HL-60/S4 treated with phorbol 12-myristate 13-acetate at 8.2 ng/mL for 4 days and 3 days (cell line): ENCODE measurements around the gene BCDIN3D.
"Not testable (repeated sequence)": the region's sequence is repeated elsewhere in the genome, so short reads cannot be mapped to it uniquely, and the experiment has no call there.

Experiments used
- in situ Hi-C: fragments of 300-500 bp; cut with MboI; formaldehyde crosslinking; loops from 2 replicates; pipeline ENCODE4 v1.15.0; 2022; ENCODE audit warnings: low sequenced_read_pairs

BCDIN3D gene

GRCh38 chr12:49863946-49864797, 21.3 kb upstream of the BCDIN3D start:
- in situ Hi-C loops: no loop called here

GRCh38 chr12:49860921-49861320, 18.0 kb upstream of the BCDIN3D start:
- in situ Hi-C loops: not testable (repeated sequence)

- in situ Hi-C loops: not testable (repeated sequence)
These were observed 13.0 kb upstream of the BCDIN3D start for GRCh38 chr12:49855890-49856289.

GRCh38 chr12:49854976-49855375, 12.1 kb upstream of the BCDIN3D start:
- in situ Hi-C loops: no loop called here

GRCh38 chr12:49853671-49854070, 10.8 kb upstream of the BCDIN3D start:
- in situ Hi-C loops: no loop called here

- in situ Hi-C loops: no loop called here
These were observed 4.3 kb upstream of the BCDIN3D start for GRCh38 chr12:49847161-49847560.

GRCh38 chr12:49846032-49846431, 3.1 kb upstream of the BCDIN3D start:
- in situ Hi-C loops: no loop called here

GRCh38 chr12:49843876-49844437, 1.1 kb upstream of the BCDIN3D start:
- in situ Hi-C loops: no loop called here

- in situ Hi-C loops: no loop called here
These were observed 505 bp upstream of the BCDIN3D start for GRCh38 chr12:49843411-49843810.

- in situ Hi-C loops: loop anchor here (5.0 kb wide), 1 partner anchor 57 kb away; no protein-coding TSS in a partner anchor
These were observed 3.8 kb downstream of the BCDIN3D start for GRCh38 chr12:49838973-49839633.

- in situ Hi-C loops: no loop called here
These were observed 10.0 kb downstream of the BCDIN3D start for GRCh38 chr12:49832836-49833421.

- in situ Hi-C loops: no loop called here
These were observed 11.2 kb downstream of the BCDIN3D start for GRCh38 chr12:49831717-49832116.

GRCh38 chr12:49828133-49829091, 14.5 kb downstream of the BCDIN3D start, which contains the start of gene NCKAP5L:
TSS of gene NCKAP5L (minus strand) at chr12:49828413. CDS start at chr12:49804044, 24,369 bp downstream.
- in situ Hi-C loops: no loop called here

- in situ Hi-C loops: no loop called here
These were observed 15.4 kb downstream of the BCDIN3D start for GRCh38 chr12:49827401-49828099.

GRCh38 chr12:49827051-49827400, 15.9 kb downstream of the BCDIN3D start:
- in situ Hi-C loops: no loop called here

- in situ Hi-C loops: no loop called here
These were observed 16.9 kb downstream of the BCDIN3D start for GRCh38 chr12:49825971-49826421.

GRCh38 chr12:49825360-49825970, 17.4 kb downstream of the BCDIN3D start:
- in situ Hi-C loops: no loop called here

GRCh38 chr12:49824895-49825294, 18.0 kb downstream of the BCDIN3D start:
- in situ Hi-C loops: no loop called here

GRCh38 chr12:49824416-49824815, 18.5 kb downstream of the BCDIN3D start:
- in situ Hi-C loops: no loop called here
